K562 (cell line): ENCODE results near the gene UQCR11. TPM values are rescaled to one million over a fixed set of nuclear protein-coding genes. Genes with fewer than 3 reads are reported as not detected.

Source experiments
- BRF1 ChIP-seq: IDR thresholded peaks from 3 replicates; pipeline ENCODE4 v1.6.1; 2011; ENCODE audit warnings: borderline replicate concordance, mild to moderate bottlenecking; ENCODE audit not compliant: insufficient read length; ENCODE audit errors: extremely low read depth
- ESRRA ChIP-seq: fragments of 450-650 bp; IDR thresholded peaks from 2 replicates; pipeline ENCODE4 v1.6.1; 2014; ENCODE audit warnings: low read depth, mild to moderate bottlenecking, moderate library complexity, borderline replicate concordance
- HNRNPUL1 ChIP-seq: fragments of 200-400 bp; formaldehyde crosslinking; IDR thresholded peaks from 2 replicates; pipeline ENCODE4 v1.6.1; 2017; ENCODE audit warnings: low read length
- JUND ChIP-seq, 2 experiments: IDR thresholded peaks; 2 replicates in 1 of 2; 3 replicates in 1 of 2; pipeline ENCODE4 v1.6.1; 2011; ENCODE audit warnings: borderline replicate concordance in 2 of 2, low read depth in 2 of 2, low read length in 2 of 2, improper control_type of control experiment in 1 of 2, missing biosample characterization in 1 of 2, missing genetic modification characterization in 1 of 2, missing genetic modification reagents in 1 of 2
- MGA ChIP-seq: fragments of 450-650 bp; IDR thresholded peaks from 2 replicates; pipeline ENCODE4 v1.6.1; 2016; ENCODE audit warnings: mild to moderate bottlenecking, moderate library complexity
- PRPF4 ChIP-seq: fragments of 200-400 bp; formaldehyde crosslinking; IDR thresholded peaks from one replicate; pipeline ENCODE4 v1.6.1; 2017; ENCODE audit warnings: low read length, low read depth, mild to moderate bottlenecking; ENCODE audit not compliant: insufficient read depth, poor library complexity, severe bottlenecking
- PTBP1 ChIP-seq: fragments of 200-400 bp; formaldehyde crosslinking; IDR thresholded peaks from 2 replicates; pipeline ENCODE4 v1.6.1; 2017; ENCODE audit warnings: low read depth, low read length
- SMC3 ChIP-seq: conservative IDR thresholded peaks from 2 replicates; pipeline ENCODE4 v1.6.1; 2011; ENCODE audit warnings: low read depth, low read length, improper control_type of control experiment; ENCODE audit not compliant: insufficient read depth
- TCFL5 ChIP-seq: fragments of 250-450 bp; sonication (Bioruptor Pico); conservative IDR thresholded peaks from 2 replicates; pipeline ENCODE4 v1.6.1; 2021; ENCODE audit warnings: mild to moderate bottlenecking, moderate library complexity, matching md5 sums
- ZBTB12 ChIP-seq: fragments of 250-450 bp; sonication (Bioruptor Pico); IDR thresholded peaks from 2 replicates; pipeline ENCODE4 v1.4.0; 2020
- ZBTB43 ChIP-seq: sonication (generic); formaldehyde crosslinking; IDR thresholded peaks from 2 replicates; pipeline ENCODE4 v1.8.0; 2023; ENCODE audit warnings: mild to moderate bottlenecking, missing genetic modification reagents
- ZNF143 ChIP-seq: sonication (generic); formaldehyde crosslinking; IDR thresholded peaks from 2 replicates; pipeline ENCODE4 v1.9.0; 2022; ENCODE audit warnings: mild to moderate bottlenecking, missing genetic modification reagents
- polyA plus RNA-seq, 8 experiments: library from polyadenylated mRNA; depleted of rRNA in 4 of 8; stranded (reverse) in 5 of 8; unstranded in 3 of 8; fragments of >200 nt; fragmentation: Nextera tagmentation in 2 of 8; fragmentation: Illumina TruSeq in 1 of 8; extraction: Ambion mirVana in 2 of 8; extraction: Trizol in 1 of 8; gene quantifications; 2 replicates each; pipeline versions ENCODE4 v1.2.1 to v1.2.3, GENCODE V29; 2011 to 2014; ENCODE audit warnings: inconsistent platforms in 1 of 8, missing spikeins in 1 of 8
- total RNA-seq, 7 experiments: library from RNA; depleted of rRNA in 6 of 7; stranded (reverse); fragments of >200 nt in 6 of 7; fragmentation: Illumina TruSeq in 2 of 7; extraction: Trizol in 2 of 7; gene quantifications; 2 replicates each; pipeline versions ENCODE4 v1.2.1 to v1.2.3, GENCODE V29; 2011 to 2021; ENCODE audit warnings: low replicate concordance in 1 of 7

Gene UQCR11
- total and polyA plus RNA-seq, 9 of the 15 experiments (the other 6 are each of a cell fraction or from before 2014, with no cell fraction given), result 57.6 to 394 (median 259) TPM

- no peak for TF ChIP-seq ZBTB12 (CRISPR knock-in tag)
- no peak for TF ChIP-seq ZNF143 (CRISPR knock-in tag)
- TF ChIP-seq MGA, result no peak
- TF ChIP-seq BRF1, result no peak
- TF ChIP-seq PTBP1, result peak; percentile 98
- TF ChIP-seq SMC3, result no peak
- TF ChIP-seq PRPF4, result no peak
- TF ChIP-seq ZBTB43 (CRISPR knock-in tag), result no peak
- peak; percentile 35; the same call in 1 of the 2 replicates for TF ChIP-seq ESRRA
- TF ChIP-seq JUND (IDR thresholded peaks at IDR 0.05; ENCODE audit: borderline replicate concordance, low read depth, low read length), result no peak
- TF ChIP-seq JUND (tag; IDR thresholded peaks at IDR 0.05; ENCODE audit: borderline replicate concordance, low read depth, low read length), result no peak
- no peak for TF ChIP-seq HNRNPUL1
- TF ChIP-seq TCFL5 (CRISPR knock-in tag), result no peak
Measured at GRCh38 chr19:1606138-1606651, 933 bp upstream of the UQCR11 start (continued).
